ENCODE data around the gene GPR33.

DNA sequence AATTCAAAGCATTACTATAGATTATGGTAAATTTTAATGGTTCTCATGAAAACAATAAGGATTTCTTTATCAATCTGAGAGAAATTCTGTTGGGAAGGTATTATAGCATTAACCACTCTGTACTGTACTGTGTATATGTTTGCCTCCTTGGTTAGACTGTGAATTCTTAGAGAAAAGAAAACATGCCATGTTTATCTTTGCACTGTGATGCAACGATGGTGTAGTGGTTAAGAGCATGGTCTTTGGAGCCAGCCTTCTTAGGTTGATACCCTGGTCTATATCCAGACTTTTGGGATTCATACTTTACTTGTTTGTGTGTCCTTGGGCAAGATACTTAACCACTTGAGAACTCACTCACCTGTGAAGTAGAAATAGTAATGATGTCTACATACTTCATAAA lies 41.2 kb upstream of the GPR33 start:
- TF ChIP-seq RAD21 (IDR thresholded peaks at IDR 0.05; ENCODE audit: insufficient read depth, low read depth, low read length) (no peak), JUND (IDR thresholded peaks at IDR 0.05; ENCODE audit: low read depth, low read length) (no peak), POLR2A (IDR thresholded peaks at IDR 0.05; ENCODE audit: low read depth, low read length) (no peak), ZNF274 (IDR thresholded peaks at IDR 0.05; ENCODE audit: insufficient read depth, insufficient read length) (no peak), POLR2AphosphoS5 (IDR thresholded peaks at IDR 0.05; ENCODE audit: low read length) (no peak), EZH2 (IDR thresholded peaks at IDR 0.05; ENCODE audit: borderline replicate concordance, control insufficient read depth, low read depth, low read length) (no peak), ZNF622 (IDR thresholded peaks at IDR 0.05) (no peak)
- TF ChIP-seq, protein P1, sequence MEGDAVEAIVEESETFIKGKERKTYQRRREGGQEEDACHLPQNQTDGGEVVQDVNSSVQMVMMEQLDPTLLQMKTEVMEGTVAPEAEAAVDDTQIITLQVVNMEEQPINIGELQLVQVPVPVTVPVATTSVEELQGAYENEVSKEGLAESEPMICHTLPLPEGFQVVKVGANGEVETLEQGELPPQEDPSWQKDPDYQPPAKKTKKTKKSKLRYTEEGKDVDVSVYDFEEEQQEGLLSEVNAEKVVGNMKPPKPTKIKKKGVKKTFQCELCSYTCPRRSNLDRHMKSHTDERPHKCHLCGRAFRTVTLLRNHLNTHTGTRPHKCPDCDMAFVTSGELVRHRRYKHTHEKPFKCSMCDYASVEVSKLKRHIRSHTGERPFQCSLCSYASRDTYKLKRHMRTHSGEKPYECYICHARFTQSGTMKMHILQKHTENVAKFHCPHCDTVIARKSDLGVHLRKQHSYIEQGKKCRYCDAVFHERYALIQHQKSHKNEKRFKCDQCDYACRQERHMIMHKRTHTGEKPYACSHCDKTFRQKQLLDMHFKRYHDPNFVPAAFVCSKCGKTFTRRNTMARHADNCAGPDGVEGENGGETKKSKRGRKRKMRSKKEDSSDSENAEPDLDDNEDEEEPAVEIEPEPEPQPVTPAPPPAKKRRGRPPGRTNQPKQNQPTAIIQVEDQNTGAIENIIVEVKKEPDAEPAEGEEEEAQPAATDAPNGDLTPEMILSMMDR (IDR thresholded peaks at IDR 0.05 in 2 of 3, conservative IDR thresholded peaks at IDR 0.05 in 1 of 3; ENCODE audit: control insufficient read depth in 2 of 3, extremely low read depth in 1 of 3, insufficient read depth in 1 of 3, low read depth in 3 of 3, low read length in 3 of 3) = no peak
- TF ChIP-seq, protein P2, sequence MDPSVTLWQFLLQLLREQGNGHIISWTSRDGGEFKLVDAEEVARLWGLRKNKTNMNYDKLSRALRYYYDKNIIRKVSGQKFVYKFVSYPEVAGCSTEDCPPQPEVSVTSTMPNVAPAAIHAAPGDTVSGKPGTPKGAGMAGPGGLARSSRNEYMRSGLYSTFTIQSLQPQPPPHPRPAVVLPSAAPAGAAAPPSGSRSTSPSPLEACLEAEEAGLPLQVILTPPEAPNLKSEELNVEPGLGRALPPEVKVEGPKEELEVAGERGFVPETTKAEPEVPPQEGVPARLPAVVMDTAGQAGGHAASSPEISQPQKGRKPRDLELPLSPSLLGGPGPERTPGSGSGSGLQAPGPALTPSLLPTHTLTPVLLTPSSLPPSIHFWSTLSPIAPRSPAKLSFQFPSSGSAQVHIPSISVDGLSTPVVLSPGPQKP (IDR thresholded peaks at IDR 0.05; ENCODE audit: low read depth, low read length) = no peak

Data from GM12878 (cell line).